ENCODE results near the gene CFAP299.

The CFAP299 gene

DNA sequence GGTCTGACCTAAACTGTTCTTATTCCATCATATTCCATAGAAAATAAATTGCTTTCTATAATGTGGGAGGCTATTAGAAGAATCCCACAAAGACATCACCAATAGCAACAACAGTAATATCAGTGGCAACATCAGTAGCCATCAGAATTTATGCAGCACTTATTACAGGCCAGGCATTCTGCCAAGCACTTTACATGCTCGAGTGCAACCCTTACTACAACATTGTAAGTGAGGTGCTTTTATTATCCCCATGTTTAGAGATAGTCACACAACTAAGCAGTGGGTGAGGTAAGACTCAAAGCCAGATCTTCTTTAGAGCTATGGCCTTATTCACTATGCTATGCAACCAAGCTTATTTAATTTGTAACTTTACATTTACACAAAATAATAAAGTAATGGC is 377.9 kb downstream of the CFAP299 start:
- Histone ChIP-seq H3K9ac (ENCODE audit: low read depth, low read length, poor library complexity, severe bottlenecking) (no peak overlapping the region), H3K9me3 (ENCODE audit: insufficient read depth, low read depth, low read length) (no peaks in the 10 kb centered on the region), H3K36me3 (ENCODE audit: insufficient read depth, low read length) (no peaks in the 10 kb centered on the region), H2AFZ (ENCODE audit: low read length) (no peak overlapping the region), H4K20me1 (ENCODE audit: insufficient read depth, low read length, poor library complexity, severe bottlenecking) (no peaks in the 10 kb centered on the region), H3F3A (ENCODE audit: low read depth) (no peaks in the 10 kb centered on the region), H3K79me2 (ENCODE audit: insufficient read depth, low read length) (no peaks in the 10 kb centered on the region), H3K4me1 (ENCODE audit: insufficient read depth, low read length, poor library complexity, severe bottlenecking) (peaks cover 11% of the 10 kb centered on the region), H3K27me3 (ENCODE audit: insufficient read depth, low read length, poor library complexity, severe bottlenecking) (no peaks in the 10 kb centered on the region), H3K9me2 (replicated peaks; ENCODE audit: low read depth, low read length) (no peaks in the 10 kb centered on the region), H3K4me2 (ENCODE audit: low read depth, low read length, poor library complexity, severe bottlenecking) (no peak overlapping the region), H3K4me3 (ENCODE audit: low read length, poor library complexity, severe bottlenecking) (no peak overlapping the region)
- TF ChIP-seq EZH2phosphoT487 (IDR thresholded peaks at IDR 0.05; ENCODE audit: borderline replicate concordance) (no peak), CTCF (conservative IDR thresholded peaks at IDR 0.05; ENCODE audit: low read length) (no peak)

DNA sequence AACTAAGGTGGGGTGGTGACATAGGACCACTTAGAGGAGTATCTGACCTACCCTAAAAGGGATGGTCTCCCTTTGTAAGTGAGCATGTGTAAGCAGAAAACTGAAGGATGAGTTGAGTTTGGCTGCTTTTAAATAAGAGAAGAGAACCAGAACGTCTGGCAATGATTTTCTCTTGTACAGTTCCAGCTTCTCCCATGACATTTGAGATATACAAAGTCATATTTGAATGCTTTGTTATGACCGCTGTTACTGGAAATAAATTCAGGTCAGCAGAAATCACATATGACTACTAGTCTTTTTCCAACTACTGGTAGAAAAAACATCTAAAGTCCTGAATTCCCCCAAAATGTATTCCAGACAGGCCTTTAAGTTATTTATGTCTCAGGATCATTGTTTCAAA is 381.7 kb downstream of the CFAP299 start:
- Histone ChIP-seq H3K36me3 (ENCODE audit: insufficient read depth, low read length) (no peaks in the 10 kb centered on the region), H3K4me3 (ENCODE audit: low read length, poor library complexity, severe bottlenecking) (no peak overlapping the region), H4K20me1 (ENCODE audit: insufficient read depth, low read length, poor library complexity, severe bottlenecking) (no peaks in the 10 kb centered on the region), H3K9me3 (ENCODE audit: insufficient read depth, low read depth, low read length) (peaks cover 21% of the 10 kb centered on the region; the same call in 1 of the 2 replicates), H3K27me3 (ENCODE audit: insufficient read depth, low read length, poor library complexity, severe bottlenecking) (no peaks in the 10 kb centered on the region), H3K9me2 (replicated peaks; ENCODE audit: low read depth, low read length) (no peaks in the 10 kb centered on the region), H3K79me2 (ENCODE audit: insufficient read depth, low read length) (no peaks in the 10 kb centered on the region), H3F3A (ENCODE audit: low read depth) (no peaks in the 10 kb centered on the region), H3K9ac (ENCODE audit: low read depth, low read length, poor library complexity, severe bottlenecking) (no peak overlapping the region), H2AFZ (ENCODE audit: low read length) (no peak overlapping the region), H3K4me2 (ENCODE audit: low read depth, low read length, poor library complexity, severe bottlenecking) (no peak overlapping the region), H3K4me1 (ENCODE audit: insufficient read depth, low read length, poor library complexity, severe bottlenecking) (peaks cover 5% of the 10 kb centered on the region)
- TF ChIP-seq CTCF (conservative IDR thresholded peaks at IDR 0.05; ENCODE audit: low read length) (no peak), EZH2phosphoT487 (IDR thresholded peaks at IDR 0.05; ENCODE audit: borderline replicate concordance) (no peak)

DNA sequence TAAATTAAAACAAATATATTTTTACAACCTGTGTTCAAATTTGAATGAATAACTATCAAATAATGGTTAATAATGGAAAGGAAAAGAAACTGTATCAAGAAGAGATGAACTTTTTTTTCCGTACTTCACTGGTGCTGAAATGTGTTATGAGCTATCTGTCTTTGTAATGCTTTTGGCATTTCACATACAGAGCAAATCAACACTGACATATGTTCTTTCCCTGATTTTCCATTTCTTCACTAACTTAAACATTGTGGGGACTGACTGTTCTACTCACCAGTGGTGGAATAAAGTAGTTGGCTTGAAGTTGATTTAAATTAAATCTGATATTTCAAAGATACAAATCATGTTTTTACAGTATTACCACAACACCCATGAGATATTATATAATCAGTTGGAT is 390.9 kb downstream of the CFAP299 start:
- Histone ChIP-seq H3F3A (ENCODE audit: low read depth) (no peaks in the 10 kb centered on the region), H2AFZ (ENCODE audit: low read length) (no peak overlapping the region), H3K9ac (ENCODE audit: low read depth, low read length, poor library complexity, severe bottlenecking) (no peak overlapping the region), H3K9me2 (replicated peaks; ENCODE audit: low read depth, low read length) (no peaks in the 10 kb centered on the region), H4K20me1 (ENCODE audit: insufficient read depth, low read length, poor library complexity, severe bottlenecking) (no peaks in the 10 kb centered on the region), H3K36me3 (ENCODE audit: insufficient read depth, low read length) (no peaks in the 10 kb centered on the region), H3K4me3 (ENCODE audit: low read length, poor library complexity, severe bottlenecking) (no peak overlapping the region), H3K27me3 (ENCODE audit: insufficient read depth, low read length, poor library complexity, severe bottlenecking) (no peaks in the 10 kb centered on the region), H3K79me2 (ENCODE audit: insufficient read depth, low read length) (no peaks in the 10 kb centered on the region), H3K4me2 (ENCODE audit: low read depth, low read length, poor library complexity, severe bottlenecking) (no peak overlapping the region), H3K9me3 (ENCODE audit: insufficient read depth, low read depth, low read length) (0 out of 2 replicates have a peak, but pooled peaks cover 5% of the 10 kb centered on the region), H3K4me1 (ENCODE audit: insufficient read depth, low read length, poor library complexity, severe bottlenecking) (no peaks in the 10 kb centered on the region)
- TF ChIP-seq EZH2phosphoT487 (IDR thresholded peaks at IDR 0.05; ENCODE audit: borderline replicate concordance) (no peak), CTCF (conservative IDR thresholded peaks at IDR 0.05; ENCODE audit: low read length) (no peak)

All from Loucy (cell line).